Sigmoid colon (tissue), 4 donors: ENCODE results near the gene HDAC9.

ENCODE experiments used
- EP300 ChIP-seq, 4 donors: sonication (generic); formaldehyde crosslinking; IDR thresholded peaks; one replicate each; pipeline ENCODE4 v1.6.1; 2017; ENCODE audit warnings: antibody characterized with exemption in 4 of 4
- POLR2A ChIP-seq, 2 donors: fragments of 450-650 bp; IDR thresholded peaks; one replicate each; pipeline ENCODE4 v1.6.1; 2016; ENCODE audit warnings: antibody characterized with exemption in 2 of 2, mild to moderate bottlenecking in 2 of 2, moderate library complexity in 2 of 2
- POLR2AphosphoS5 ChIP-seq, 4 donors: sonication (generic); formaldehyde crosslinking; IDR thresholded peaks; one replicate each; pipeline ENCODE4 v1.6.1; 2017; ENCODE audit warnings: antibody characterized with exemption in 4 of 4
- TF ChIP-seq, protein P1 (sequence below), 4 experiments: fragments of 450-650 bp in 3 of 4; fragments of 200-600 bp in 1 of 4; IDR thresholded peaks; one replicate each; pipeline ENCODE4 v1.5.1; 2016 to 2019; ENCODE audit warnings: antibody characterized with exemption in 4 of 4, mild to moderate bottlenecking in 3 of 4, moderate library complexity in 2 of 4

DNA sequence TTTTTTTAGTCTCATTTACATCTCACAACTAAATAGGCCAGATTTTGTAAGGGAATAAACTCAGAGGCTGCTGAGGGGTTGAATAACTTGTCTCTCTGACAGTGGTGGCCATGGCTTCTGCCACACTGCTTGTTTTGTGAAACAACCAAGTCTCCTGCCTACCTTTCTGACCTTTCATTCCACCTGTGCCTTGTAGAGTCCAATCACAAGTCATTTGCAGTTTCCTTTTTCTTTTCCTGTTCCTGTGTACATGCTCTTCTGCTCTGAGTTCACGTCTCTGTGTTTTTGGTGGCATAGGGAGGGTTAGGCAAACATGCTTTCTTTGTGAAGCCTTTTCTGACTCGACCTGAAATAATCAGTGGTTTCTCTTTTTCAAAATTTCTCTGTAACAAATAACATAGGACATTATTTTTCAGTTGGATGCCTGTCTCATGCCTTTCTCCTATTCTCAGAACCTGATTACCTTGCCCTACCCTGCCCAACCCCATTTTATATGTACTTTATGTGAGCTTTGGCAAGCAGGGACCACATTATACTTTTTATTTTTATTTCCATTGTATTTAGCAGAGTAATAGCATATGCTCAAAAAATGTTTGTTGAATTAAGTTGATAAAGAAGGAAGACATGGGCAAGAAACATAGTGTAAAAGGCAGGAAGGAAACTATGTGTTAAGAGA, 81.7 kb downstream of the HDAC9 start:
- TF ChIP-seq POLR2A (IDR thresholded peaks at IDR 0.05) (no peak), EP300 (IDR thresholded peaks at IDR 0.05) (no peak), POLR2AphosphoS5 (IDR thresholded peaks at IDR 0.05) (no peak)
- TF ChIP-seq, protein P1, sequence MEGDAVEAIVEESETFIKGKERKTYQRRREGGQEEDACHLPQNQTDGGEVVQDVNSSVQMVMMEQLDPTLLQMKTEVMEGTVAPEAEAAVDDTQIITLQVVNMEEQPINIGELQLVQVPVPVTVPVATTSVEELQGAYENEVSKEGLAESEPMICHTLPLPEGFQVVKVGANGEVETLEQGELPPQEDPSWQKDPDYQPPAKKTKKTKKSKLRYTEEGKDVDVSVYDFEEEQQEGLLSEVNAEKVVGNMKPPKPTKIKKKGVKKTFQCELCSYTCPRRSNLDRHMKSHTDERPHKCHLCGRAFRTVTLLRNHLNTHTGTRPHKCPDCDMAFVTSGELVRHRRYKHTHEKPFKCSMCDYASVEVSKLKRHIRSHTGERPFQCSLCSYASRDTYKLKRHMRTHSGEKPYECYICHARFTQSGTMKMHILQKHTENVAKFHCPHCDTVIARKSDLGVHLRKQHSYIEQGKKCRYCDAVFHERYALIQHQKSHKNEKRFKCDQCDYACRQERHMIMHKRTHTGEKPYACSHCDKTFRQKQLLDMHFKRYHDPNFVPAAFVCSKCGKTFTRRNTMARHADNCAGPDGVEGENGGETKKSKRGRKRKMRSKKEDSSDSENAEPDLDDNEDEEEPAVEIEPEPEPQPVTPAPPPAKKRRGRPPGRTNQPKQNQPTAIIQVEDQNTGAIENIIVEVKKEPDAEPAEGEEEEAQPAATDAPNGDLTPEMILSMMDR (IDR thresholded peaks at IDR 0.05) = no peak
